Measurements from ENCODE around the gene WDR89.
"Not testable (repeated sequence)": the region's sequence is repeated elsewhere in the genome, so short reads cannot be mapped to it uniquely, and the experiment has no call there.

Gene WDR89

GRCh38 chr14:63583046-63583445, 58.6 kb downstream of the WDR89 start:
- DNase-seq: not testable (repeated sequence)

GRCh38 chr14:63581491-63581890, 60.2 kb downstream of the WDR89 start:
- no peak for DNase-seq

- DNase-seq: no peak
Measured at GRCh38 chr14:63578300-63578699, 63.4 kb downstream of the WDR89 start.

DNA sequence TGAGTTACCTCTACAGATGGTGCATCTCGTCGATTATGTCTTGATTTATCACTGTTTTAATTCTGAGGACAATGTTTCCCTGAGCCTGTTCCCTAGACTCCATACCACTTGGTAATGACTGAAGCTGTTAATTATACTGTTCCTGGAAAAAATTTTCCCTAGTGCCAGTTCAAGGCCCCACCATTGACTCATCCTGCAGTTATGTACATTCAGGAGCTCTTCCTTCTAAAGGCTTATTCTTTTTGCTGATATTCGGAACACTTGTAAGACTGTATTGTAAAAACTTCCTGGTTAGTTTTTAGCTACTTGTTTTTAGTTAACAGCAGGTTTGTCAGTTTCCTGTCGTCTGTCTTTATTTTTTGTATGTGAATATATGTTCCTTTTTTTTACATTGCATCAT, 68.1 kb downstream of the WDR89 start:
- no peak for DNase-seq

GRCh38 chr14:63565448-63565847, 76.2 kb downstream of the WDR89 start:
- no peak for DNase-seq

GRCh38 chr14:63564318-63564717, 77.4 kb downstream of the WDR89 start:
- no peak for DNase-seq

GRCh38 chr14:63563370-63564026, 78.2 kb downstream of the WDR89 start:
- DNase-seq: no peak

DNA sequence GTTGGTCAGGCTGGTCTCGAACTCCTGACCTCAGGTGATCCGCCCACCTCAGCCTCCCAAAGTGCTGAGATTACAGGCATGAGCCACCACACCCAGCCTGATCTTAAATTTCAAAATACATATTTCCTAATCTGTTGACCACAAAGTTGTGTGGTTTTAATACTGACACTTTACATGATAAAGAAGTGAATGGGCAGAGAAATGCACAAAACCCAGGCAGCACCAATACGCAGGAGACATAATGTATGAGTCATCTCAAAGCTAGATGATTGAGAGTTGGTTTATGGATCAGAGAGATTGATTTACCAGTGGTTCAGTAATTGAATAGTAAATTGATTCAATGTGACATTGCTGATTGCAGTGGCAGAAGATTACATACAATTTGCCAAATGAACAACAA, 79.3 kb downstream of the WDR89 start:
- DNase-seq: no peak

DNA sequence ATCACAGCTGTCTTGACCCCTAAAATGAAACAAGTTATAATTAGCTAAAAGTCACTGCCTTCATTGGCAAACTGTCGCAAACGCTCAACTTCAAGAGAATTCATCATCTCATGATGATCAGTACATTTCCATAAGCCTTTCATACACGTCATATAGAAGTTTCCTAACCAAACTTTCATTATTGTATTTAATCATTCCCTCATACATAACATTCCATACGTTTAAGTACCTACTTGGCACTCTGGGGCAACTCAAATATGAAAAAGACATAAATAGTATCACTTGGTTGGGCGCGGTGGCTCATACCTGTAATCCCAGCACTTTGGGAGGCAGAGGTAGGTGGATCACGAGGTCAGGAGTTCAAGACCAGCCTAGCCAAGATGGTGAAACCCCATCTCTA, 86.1 kb downstream of the WDR89 start:
- DNase-seq: no peak

- DNase-seq: no peak
Measured at GRCh38 chr14:63551332-63551731, 90.3 kb downstream of the WDR89 start.

DNA sequence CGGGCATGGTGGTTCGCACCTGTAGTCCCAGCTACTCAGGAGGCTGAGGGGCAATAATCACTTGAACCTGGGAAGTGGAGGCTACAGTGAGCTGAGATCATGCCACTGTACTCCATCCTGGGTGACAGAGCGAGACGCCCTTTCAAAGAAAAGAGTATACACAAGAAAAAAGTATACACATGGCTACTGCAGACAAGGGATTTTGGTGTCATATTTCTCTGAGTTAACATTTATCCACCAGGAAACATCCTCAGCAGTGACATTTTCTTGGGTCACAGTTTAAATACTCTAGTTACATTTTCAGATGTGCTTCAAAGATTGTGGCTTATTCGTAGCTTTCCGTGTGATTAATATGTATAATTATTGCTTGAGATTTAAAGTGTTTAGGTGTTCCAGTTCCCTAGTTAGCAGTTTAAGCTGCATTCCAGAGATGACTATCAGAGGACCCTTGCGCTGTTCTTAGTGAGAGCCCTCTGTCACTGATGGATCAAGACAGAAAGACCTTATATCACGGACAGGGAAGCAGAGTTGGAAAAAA, 93.8 kb downstream of the WDR89 start:
- DNase-seq: no peak
